Coronary artery (tissue), 2 donors: ENCODE results near the gene WDR41.

Experiments
- DNase-seq: peaks from one replicate; pipeline ENCODE4 v3.0.0-alpha.2; 2017; ENCODE audit warnings: low spot score
- H3K27ac ChIP-seq, 2 donors: fragments of 200-600 bp; sonication (generic); one replicate each; pipeline ENCODE4 v1.5.1; 2016 to 2019
- H3K4me3 ChIP-seq: fragments of 200-600 bp; sonication (generic); 2 replicates; pipeline ENCODE4 v1.5.1; 2016; ENCODE audit warnings: mild to moderate bottlenecking, moderate library complexity
- CTCF ChIP-seq: fragments of 200-600 bp; sonication (generic); IDR thresholded peaks from one replicate; pipeline ENCODE4 v1.5.1; 2019; ENCODE audit warnings: antibody characterized with exemption

WDR41 gene

DNA sequence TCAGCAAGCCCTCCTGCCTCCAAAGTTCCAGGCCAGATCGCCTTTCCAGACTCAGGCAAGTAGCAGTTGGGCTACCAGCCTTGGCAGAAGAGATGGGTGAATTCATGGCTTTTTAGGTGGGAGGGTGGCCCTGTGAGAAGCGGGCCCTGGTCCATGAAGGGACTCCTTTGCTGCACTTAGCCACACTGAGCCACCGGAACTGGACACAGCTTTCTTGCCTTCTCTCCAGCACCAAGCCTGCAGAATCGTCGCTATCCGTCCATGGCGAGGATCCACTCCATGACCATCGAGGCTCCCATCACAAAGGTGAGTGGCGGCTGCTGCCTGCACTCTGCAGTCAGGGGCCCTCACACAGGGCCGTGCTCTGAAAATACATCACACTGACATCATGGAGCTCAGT is 85.0 kb downstream of the WDR41 start:
- Histone ChIP-seq H3K27ac (no peak overlapping the region), H3K4me3 (no peak overlapping the region)
- no peak for TF ChIP-seq CTCF
- DNase-seq: no peak

DNA sequence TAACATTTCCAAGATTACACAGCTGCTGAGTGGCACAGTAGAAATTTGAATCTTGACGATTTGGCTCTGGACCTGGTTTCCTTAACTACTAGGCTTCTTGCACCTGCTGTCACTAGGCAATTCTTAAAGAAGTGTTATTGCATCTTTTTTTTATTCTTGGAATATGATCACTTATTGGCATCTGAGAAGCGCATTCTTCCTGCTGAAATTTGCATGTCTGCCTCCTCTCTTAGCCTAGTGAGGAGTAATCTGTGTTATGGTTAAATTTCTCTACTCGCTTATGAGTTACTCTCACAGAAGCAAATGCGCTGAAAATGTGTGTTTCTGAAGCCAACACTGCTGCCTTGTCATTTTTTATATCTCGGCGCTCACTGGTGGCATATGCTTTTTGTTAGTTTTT is 89.3 kb downstream of the WDR41 start:
- no peak for DNase-seq
- no peak for TF ChIP-seq CTCF
- Histone ChIP-seq H3K4me3 (no peak overlapping the region), H3K27ac (no peak overlapping the region)

GRCh38 chr5:77400645-77401044 is 91.5 kb downstream of the WDR41 start:
- no peak for DNase-seq
- H3K27ac ChIP-seq: no peak overlapping the region

DNA sequence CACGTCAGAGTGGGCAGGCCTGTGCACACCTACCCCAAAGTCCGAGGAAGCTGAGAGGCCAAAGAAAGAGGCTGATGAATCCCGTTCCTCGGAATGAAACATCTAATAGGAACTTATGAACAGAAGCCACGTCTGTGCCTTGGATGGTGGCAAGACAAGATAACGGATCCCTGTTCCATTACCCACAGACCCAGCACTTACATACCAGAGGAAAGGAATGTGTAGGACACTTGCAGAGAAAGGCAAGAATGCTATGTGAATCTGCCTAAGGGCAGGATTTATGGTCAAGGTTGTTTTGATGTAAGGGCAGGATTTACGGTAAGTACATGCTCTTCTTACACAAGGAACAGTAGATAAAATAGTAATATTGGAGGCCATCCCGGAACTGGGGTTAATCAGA is 93.2 kb downstream of the WDR41 start:
- H3K4me3 ChIP-seq: no peak overlapping the region
- H3K27ac ChIP-seq: no peak overlapping the region
- no peak for DNase-seq
- TF ChIP-seq CTCF: no peak

More at GRCh38 chr5:77400645-77401044, 91.5 kb downstream of the WDR41 start:
- TF ChIP-seq CTCF: no peak
- no peak overlapping the region for H3K4me3 ChIP-seq

DNA sequence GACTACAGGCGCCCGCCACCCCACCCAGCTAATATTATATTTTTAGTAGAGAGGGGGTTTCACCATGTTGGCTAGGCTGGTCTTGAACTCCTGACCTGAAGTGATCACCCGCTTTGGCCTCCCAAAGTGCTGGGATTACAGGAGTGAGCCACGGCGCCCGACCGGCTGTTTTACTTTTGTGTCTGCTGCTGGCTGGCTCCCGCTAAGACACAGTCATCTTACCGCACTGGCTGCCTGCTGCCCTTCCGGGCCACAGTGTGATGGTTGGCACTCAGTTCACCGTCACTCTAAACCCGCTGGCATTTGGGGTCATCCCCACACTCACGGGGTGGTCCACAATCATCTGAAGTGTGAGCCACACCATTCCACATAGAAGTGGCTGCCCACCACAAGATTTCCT is 93.7 kb downstream of the WDR41 start:
- DNase-seq: no peak
- Histone ChIP-seq H3K27ac (no peak overlapping the region), H3K4me3 (no peak overlapping the region)
- TF ChIP-seq CTCF: no peak

DNA sequence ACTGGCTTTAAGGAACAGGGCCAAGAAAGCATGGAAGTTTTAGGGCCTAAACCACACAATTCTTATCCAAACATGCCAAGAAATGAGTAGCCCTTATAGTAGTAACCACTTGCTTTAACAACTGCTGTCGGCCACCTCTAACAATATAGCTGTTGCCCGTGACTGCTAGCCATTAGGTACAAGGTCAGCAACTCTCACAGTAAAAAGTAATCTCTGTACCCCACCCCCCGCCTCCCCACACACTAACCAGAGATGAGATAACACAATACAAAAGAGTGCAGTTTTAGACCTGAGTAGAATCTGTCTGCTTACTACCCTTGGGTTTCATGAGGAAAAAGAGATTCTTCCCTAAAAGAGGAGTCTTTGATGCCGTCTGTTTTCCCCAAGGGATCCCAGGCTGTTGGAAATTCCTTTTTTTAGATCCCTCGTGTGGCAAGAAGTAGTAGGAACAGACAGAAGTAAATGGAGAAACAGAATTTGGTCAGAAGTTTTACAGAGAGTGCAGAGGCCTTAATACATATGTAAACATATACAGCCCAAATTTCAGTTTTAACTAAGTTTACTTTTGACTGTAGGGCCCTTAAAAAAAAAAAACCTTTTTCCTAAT is 94.3 kb downstream of the WDR41 start:
- DNase-seq: no peak
- Histone ChIP-seq H3K27ac (no peak overlapping the region), H3K4me3 (no peak overlapping the region)
- TF ChIP-seq CTCF: no peak

- no peak overlapping the region for H3K27ac ChIP-seq
- TF ChIP-seq CTCF: no peak
- H3K4me3 ChIP-seq: no peak overlapping the region
- DNase-seq: no peak
These were observed 96.1 kb downstream of the WDR41 start for GRCh38 chr5:77396017-77396416.
